GM12874 (cell line): ENCODE results near the gene TCF15.

ENCODE experiments used
- TF ChIP-seq, protein P1 (sequence below): IDR thresholded peaks from 2 replicates; pipeline ENCODE4 v1.5.1; 2011; ENCODE audit warnings: low read depth, mild to moderate bottlenecking, control low read depth, low read length, moderate library complexity; ENCODE audit not compliant: insufficient read depth

Gene TCF15

GRCh38 chr20:571754-572441 is 38.2 kb downstream of the TCF15 start:
- TF ChIP-seq, protein P1, sequence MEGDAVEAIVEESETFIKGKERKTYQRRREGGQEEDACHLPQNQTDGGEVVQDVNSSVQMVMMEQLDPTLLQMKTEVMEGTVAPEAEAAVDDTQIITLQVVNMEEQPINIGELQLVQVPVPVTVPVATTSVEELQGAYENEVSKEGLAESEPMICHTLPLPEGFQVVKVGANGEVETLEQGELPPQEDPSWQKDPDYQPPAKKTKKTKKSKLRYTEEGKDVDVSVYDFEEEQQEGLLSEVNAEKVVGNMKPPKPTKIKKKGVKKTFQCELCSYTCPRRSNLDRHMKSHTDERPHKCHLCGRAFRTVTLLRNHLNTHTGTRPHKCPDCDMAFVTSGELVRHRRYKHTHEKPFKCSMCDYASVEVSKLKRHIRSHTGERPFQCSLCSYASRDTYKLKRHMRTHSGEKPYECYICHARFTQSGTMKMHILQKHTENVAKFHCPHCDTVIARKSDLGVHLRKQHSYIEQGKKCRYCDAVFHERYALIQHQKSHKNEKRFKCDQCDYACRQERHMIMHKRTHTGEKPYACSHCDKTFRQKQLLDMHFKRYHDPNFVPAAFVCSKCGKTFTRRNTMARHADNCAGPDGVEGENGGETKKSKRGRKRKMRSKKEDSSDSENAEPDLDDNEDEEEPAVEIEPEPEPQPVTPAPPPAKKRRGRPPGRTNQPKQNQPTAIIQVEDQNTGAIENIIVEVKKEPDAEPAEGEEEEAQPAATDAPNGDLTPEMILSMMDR: no peak

GRCh38 chr20:568673-569415 is 41.3 kb downstream of the TCF15 start:
- TF ChIP-seq, protein P1: no peak

- TF ChIP-seq, protein P1: no peak
Measured at GRCh38 chr20:568097-568652, 41.9 kb downstream of the TCF15 start.

DNA sequence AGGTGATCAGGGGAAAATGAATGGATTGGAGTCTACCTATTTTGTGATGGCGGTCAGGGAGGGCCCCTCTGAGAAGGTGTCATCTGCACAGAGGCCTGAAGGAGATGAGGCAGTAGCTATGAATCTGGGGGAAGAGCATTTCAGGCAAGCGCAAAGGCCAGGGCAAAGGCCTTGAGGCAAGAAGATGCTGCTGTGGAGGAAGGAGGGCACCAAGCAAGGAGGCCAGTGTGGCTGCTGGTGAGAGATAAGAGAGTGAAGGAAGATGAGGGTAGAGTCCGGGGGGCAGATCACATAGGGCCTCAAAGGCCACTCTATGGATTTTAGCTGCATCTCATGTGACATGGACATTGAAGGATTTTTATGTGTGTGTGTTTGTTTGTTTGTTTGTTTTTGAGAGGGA is 45.9 kb downstream of the TCF15 start:
- TF ChIP-seq, protein P1: no peak

GRCh38 chr20:563187-563586 is 46.9 kb downstream of the TCF15 start:
- TF ChIP-seq, protein P1: no peak

GRCh38 chr20:562232-562897 is 47.7 kb downstream of the TCF15 start:
- TF ChIP-seq, protein P1: no peak
